Kidney (tissue), 14 donors: ENCODE data around the gene RSRC1. TPM values are rescaled to one million over a fixed set of nuclear protein-coding genes. Genes with fewer than 3 reads are reported as not detected.

Experiments used
- DNase-seq, 5 donors: peaks; one replicate each; pipeline ENCODE4 v3.0.0-alpha.2; 2013 to 2020
- FAIRE-seq: peaks from 2 replicates; lab custom pipeline; 2012; peaks lifted over from hg19 to GRCh38; lab: Jason Lieb, UNC
- H3K27ac ChIP-seq, 2 donors: one replicate each; pipeline ENCODE4 v1.7.0; 2013; ENCODE audit warnings: low read depth in 2 of 2, low read length in 2 of 2, inconsistent platforms in 1 of 2
- H3K27me3 ChIP-seq: one replicate; pipeline ENCODE4 v1.7.1; 2013; ENCODE audit warnings: low read length, inconsistent platforms; ENCODE audit not compliant: control insufficient read depth, insufficient read depth
- H3K36me3 ChIP-seq, 3 donors: one replicate each; pipeline versions ENCODE4 v1.7.0 to v1.7.1; 2013; ENCODE audit warnings: low read length in 3 of 3, control low read depth in 1 of 3, inconsistent platforms in 1 of 3; ENCODE audit not compliant: insufficient read depth in 3 of 3, control insufficient read depth in 2 of 3
- H3K4me1 ChIP-seq, 3 donors: one replicate each; pipeline versions ENCODE4 v1.7.0 to v1.7.1; 2013; ENCODE audit warnings: low read length in 3 of 3, inconsistent platforms in 1 of 3, low read depth in 1 of 3; ENCODE audit not compliant: control insufficient read depth in 2 of 3, insufficient read depth in 2 of 3
- H3K4me3 ChIP-seq, 3 donors: one replicate each; pipeline versions ENCODE4 v1.7.0 to v1.8.1; 2013; ENCODE audit warnings: low read length in 3 of 3, control low read depth in 1 of 3, inconsistent platforms in 1 of 3
- H3K9ac ChIP-seq, 3 donors: one replicate each; pipeline versions ENCODE4 v1.7.0 to v1.7.1; 2013; ENCODE audit warnings: low read length in 3 of 3, control low read depth in 1 of 3, inconsistent platforms in 1 of 3
- H3K9me3 ChIP-seq, 3 donors: one replicate each; pipeline versions ENCODE4 v1.7.0 to v1.7.1; 2013; ENCODE audit warnings: low read length in 3 of 3, control low read depth in 1 of 3, inconsistent platforms in 1 of 3; ENCODE audit not compliant: control insufficient read depth in 2 of 3, insufficient read depth in 1 of 3
- CTCF ChIP-seq: IDR thresholded peaks from 3 replicates; pipeline ENCODE4 v1.5.1; 2012; ENCODE audit warnings: mild to moderate bottlenecking, moderate library complexity, borderline replicate concordance; ENCODE audit not compliant: insufficient read depth; ENCODE audit errors: extremely low read depth
- intact Hi-C: fragments of 100-400 bp; cut with DNase I; formaldehyde crosslinking; loops from one replicate; pipeline ENCODE4 v1.11.1; 2022
- polyA plus RNA-seq: library from polyadenylated mRNA; stranded (reverse); fragments of 350-450 nt; fragmentation: Illumina TruSeq; extraction: RNeasy Lipid Tissue Mini Kit (QIAGEN cat#74804); gene quantifications from one replicate; pipeline ENCODE4 v1.2.3, GENCODE V29; 2014; ENCODE audit warnings: low read depth, low replicate concordance; ENCODE audit not compliant: insufficient read depth
- total RNA-seq: library from RNA; stranded (reverse); fragmentation: NEBNext Ultra II Directional; extraction: Animal tissue kit (Norgen Biotek cat#: 25700); gene quantifications from one replicate; pipeline ENCODE4 v1.2.1, GENCODE V29; 2021
- donor health status: control.
- donor health status: control.
- donor health status: control.
- donor health status: control.
- donor health status: control.
- donor health status: DM: yes; HTN: yes; CAD: no.
- donor health status: Normal renal cell carcinoma (clear cell type).

The RSRC1 gene
- total and polyA plus RNA-seq, 2 donors from 2014 or later = 14.3 to 33.8 TPM

- Histone ChIP-seq H3K36me3 (no peaks in the 10 kb centered on the region), H3K9me3 (no peaks in the 10 kb centered on the region), H3K27ac (no peak overlapping the region), H3K4me1 (no peaks in the 10 kb centered on the region), H3K27me3 (no peaks in the 10 kb centered on the region), H3K9ac (no peak overlapping the region), H3K4me3 (no peak overlapping the region)
- no peak for TF ChIP-seq CTCF
- intact Hi-C loops = no loop called here
- FAIRE-seq = no peak
- no peak for DNase-seq
Observed at GRCh38 chr3:158159714-158160113, 49.8 kb downstream of the RSRC1 start.

GRCh38 chr3:158160958-158161357, 51.1 kb downstream of the RSRC1 start:
- no peak for TF ChIP-seq CTCF
- FAIRE-seq (no peak), DNase-seq (no peak)
- no peak overlapping the region for H3K27ac ChIP-seq
- no peak overlapping the region for H3K4me3 ChIP-seq
- no peaks in the 10 kb centered on the region for H3K36me3 ChIP-seq
- no peaks in the 10 kb centered on the region for H3K27me3 ChIP-seq
- intact Hi-C loops = no loop called here
- no peaks in the 10 kb centered on the region for H3K4me1 ChIP-seq
- H3K9me3 ChIP-seq = no peaks in the 10 kb centered on the region
- no peak overlapping the region for H3K9ac ChIP-seq

DNA sequence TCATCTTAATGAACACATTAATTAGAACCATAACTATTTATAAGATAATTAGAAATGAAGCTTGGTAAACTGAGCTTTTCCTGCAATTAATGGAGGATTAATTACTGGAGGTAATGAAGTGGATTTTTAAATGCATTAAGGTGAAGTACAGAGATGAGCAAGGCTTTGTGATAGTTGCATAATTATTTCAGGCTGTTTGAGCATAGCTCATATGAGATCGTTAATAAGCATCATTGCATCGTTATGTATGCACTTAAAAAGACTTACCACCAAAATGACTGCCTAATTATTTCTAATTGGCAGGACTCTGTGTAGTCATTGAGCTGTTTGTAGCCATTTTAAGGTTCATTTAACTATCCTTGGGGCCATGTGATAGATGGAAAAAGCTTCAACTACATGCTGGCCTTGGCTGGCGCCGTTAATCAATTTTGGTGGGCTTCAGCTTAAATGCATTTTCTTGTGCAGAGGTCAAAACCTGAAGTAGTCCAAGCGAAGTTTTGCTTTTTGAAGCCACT, 55.3 kb downstream of the RSRC1 start:
- H3K4me3 ChIP-seq = no peak overlapping the region
- H3K27me3 ChIP-seq = no peaks in the 10 kb centered on the region
- H3K9me3 ChIP-seq = no peaks in the 10 kb centered on the region
- TF ChIP-seq CTCF = no peak
- H3K9ac ChIP-seq = no peak overlapping the region
- FAIRE-seq = no peak
- DNase-seq = no peak
- intact Hi-C loops = no loop called here
- no peaks in the 10 kb centered on the region for H3K4me1 ChIP-seq
- no peak overlapping the region for H3K27ac ChIP-seq
- no peaks in the 10 kb centered on the region for H3K36me3 ChIP-seq

DNA sequence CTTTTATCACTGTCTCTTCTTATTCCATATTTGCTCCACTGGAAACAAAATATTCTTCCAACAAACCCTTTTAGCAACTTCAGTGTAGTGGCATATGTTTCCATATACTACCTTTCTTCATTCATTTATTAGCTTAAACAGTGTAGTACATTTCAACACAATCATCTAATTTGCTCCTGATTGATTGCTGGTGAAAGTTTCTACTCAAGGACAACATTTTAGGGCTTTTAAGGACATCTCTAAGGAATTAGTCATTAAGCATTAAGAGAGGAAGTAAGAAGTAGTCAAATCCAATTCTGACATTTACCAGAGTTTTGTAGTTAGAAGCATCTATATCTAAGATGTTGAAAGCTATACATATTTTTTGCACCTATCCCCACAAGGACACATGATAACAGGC, 55.8 kb downstream of the RSRC1 start:
- TF ChIP-seq CTCF = no peak
- H3K36me3 ChIP-seq = no peaks in the 10 kb centered on the region
- H3K27me3 ChIP-seq = no peaks in the 10 kb centered on the region
- no peak for DNase-seq
- FAIRE-seq = no peak
- H3K9ac ChIP-seq = no peak overlapping the region
- H3K9me3 ChIP-seq = no peaks in the 10 kb centered on the region
- H3K4me3 ChIP-seq = no peak overlapping the region
- intact Hi-C loops = no loop called here
- no peaks in the 10 kb centered on the region for H3K4me1 ChIP-seq
- no peak overlapping the region for H3K27ac ChIP-seq
